GM18951 (cell line): ENCODE data around the gene ADAM12.
"Not testable (repeated sequence)": the region's sequence is repeated elsewhere in the genome, so short reads cannot be mapped to it uniquely, and the experiment has no call there.

ENCODE experiments used
- POLR2A ChIP-seq: IDR thresholded peaks from 4 replicates; pipeline ENCODE4 v1.6.1; 2011; ENCODE audit warnings: mild to moderate bottlenecking; ENCODE audit not compliant: insufficient read length, insufficient read depth; ENCODE audit errors: extremely low read depth
- in situ Hi-C: fragments of 300-500 bp; cut with MboI; formaldehyde crosslinking; loops from one replicate; pipeline ENCODE4 v1.12.0; 2022; ENCODE audit warnings: low sequenced_read_pairs, mixed read lengths, inconsistent platforms; ENCODE audit not compliant: unreplicated experiment

The ADAM12 gene

DNA sequence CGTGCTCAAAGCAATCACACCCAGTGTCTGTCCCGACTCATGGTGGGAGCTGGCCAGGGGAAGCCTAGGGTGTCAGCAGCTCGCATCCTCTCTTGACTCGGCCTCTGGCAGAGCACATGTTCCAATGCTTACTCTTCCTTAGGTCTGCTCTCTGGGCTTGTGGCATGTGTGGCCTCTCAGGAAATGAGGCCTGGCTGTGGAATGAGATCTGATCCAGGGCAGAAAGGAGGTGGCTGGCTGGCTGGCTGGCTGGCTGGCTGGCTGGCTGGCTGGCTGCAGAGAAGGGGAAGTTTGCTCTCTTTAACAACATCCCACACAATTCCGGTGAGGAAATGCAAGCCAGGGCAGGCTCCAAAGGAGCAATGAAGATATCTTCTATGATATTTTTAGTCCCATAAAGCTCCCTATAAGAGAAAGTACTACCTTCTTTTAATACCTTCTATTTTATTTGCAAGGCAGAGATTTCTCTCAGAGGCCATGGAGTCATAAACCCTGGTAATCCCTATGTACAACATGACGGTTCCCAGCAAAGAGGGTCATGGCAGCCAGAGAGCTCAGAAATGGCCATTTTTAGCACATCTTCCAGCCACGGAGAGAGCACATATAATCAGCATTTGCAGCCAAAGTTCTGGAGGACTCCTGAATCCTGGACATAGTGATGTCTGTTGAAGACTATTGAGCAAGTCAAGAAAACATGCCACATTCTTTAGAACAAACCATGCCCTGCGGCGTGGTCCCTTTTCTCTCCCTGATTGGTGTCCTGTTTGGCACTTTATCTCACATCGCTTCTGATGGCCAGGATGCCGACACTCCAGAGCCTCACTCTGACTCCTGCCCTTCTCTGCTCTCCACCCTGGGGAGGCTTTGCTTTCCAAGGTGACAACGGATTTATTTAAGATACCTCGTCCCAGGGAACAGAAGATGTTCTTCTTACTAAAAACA lies 338.2 kb downstream of the ADAM12 start:
- no peak for TF ChIP-seq POLR2A
- in situ Hi-C loops: no loop called here

DNA sequence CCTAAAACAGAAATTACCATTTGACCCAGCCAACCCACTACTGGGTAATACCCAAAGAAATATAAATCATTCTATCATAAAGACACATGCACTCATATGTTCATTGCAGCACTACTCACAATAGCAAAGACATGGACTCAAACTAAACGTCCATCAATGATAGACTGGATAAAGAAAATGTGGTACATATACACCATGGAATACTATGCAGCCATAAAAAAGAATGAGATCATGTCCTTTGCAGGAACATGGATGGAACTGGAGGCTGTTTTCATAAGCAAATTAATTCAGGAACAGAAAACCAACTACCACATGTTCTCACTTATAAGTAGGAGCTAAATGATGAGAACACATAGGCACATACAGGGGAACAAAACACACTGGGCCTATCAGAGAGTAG lies 340.5 kb downstream of the ADAM12 start:
- in situ Hi-C loops: not testable (repeated sequence)

DNA sequence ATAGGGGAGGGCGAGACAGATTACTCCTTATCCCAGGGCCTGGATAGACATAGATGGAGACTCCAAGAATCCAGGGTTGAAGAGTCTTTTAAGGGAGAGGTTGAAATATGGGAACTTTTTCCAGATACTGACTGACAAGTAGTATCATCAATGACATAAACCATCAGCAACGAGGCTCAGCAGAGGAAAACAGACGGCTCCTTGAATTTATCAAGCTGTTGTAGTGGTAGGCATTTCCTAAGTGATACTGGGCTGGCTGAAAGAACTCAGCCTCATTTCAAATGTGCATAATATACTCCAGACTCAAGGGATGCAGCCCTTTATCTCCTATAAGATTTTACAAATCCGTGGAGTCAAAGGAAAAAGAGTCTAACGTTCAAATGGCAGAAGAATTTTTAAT lies 341.4 kb downstream of the ADAM12 start:
- no peak for TF ChIP-seq POLR2A
- in situ Hi-C loops: no loop called here

DNA sequence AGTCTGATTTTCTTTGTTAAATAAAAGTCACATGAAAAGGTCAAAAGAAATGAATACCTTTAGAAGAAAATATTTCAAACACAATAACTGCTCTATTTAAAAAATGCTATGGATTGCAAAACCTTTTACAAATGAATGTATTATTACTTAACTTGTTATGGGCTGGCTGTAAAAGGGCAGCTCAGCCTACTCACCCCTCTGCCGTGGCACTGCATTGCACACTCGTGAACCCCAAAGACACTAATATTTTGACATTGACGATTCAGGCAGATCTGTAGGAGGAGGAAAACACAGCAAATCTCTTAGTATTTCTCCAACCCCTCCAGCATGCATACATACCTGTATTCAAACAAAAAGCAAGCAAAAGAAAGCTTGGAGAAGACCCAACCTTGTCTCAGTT lies 342.4 kb downstream of the ADAM12 start:
- in situ Hi-C loops: no loop called here
- no peak for TF ChIP-seq POLR2A

DNA sequence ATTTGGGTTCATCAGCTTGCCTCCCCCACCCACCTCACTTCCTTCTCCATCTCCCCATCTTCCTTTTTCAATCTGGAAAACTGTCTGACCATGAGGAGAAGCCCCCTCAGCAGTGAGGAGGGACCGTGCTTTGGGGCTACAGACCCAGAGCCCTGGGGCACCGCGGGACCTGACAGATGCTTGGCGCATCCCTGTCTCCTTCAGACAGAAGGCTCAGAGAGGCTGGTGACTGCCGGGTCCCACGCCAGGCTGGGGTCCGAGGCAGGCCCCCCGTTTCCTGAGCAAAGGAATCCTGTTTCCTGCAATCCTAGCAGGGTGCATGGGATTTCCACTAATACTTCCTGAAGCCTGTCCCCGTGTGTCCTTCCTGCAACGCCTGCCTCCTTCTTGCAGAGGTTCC lies 344.9 kb downstream of the ADAM12 start:
- in situ Hi-C loops: no loop called here
- TF ChIP-seq POLR2A: no peak

DNA sequence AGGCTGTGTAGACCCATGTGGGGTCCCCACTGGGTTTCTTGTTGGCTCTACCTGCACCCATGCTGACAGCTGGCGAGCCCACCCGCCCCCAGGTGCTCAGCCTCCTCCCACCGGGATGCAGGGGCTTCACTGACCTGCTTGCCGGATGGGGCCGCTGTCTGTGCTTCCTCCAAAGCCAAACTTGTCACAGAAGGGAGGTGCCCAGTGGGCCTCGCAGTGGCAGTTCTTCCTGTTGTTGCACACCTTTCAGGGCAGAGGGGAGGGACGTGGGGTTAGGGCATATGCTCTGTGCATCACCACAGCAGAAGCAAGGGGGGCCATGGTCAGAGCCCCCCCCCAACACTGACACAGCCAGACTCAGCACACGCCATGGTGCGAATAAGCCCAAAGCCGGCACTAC lies 345.4 kb downstream of the ADAM12 start:
- in situ Hi-C loops: no loop called here
- no peak for TF ChIP-seq POLR2A

DNA sequence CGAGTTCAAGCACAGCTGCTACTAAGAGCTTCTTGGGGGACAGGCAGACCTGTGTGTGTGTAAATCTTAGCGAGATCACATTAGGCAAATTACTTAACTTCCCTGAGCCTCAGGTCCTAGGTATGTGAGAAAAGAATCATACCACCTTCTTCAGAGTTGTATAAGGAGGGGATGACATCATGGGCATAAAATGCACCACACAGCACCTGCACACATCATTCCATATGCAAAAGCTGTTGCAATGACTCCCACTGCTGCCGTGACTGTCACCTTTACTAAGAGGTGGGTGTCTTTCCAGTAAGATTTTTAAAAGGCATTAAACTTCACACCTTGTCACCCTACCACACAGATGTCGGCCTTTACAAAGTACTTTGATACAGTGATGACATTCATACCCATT lies 345.9 kb downstream of the ADAM12 start:
- TF ChIP-seq POLR2A: no peak
- in situ Hi-C loops: no loop called here

DNA sequence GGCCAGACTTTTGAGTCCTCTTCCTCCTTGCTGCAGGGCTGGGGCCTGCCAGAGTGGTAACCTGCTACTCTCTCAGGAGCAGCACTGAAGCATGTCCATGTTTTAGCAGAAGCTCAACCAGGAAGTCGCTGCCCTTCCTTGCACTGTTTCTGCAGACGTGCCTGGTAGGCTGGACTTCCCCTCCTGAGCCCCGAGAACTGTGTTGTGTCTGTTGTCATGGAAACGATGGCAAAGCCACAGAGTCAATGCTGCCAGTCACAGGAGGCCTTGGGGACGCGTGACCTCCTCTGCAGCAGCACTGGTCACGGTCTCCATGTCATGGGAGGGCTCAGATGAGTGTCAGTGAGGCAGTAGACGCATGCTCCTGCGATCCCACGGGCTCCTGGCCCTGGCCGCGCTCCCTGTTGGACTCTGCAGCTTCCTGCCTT lies 346.5 kb downstream of the ADAM12 start:
- TF ChIP-seq POLR2A: no peak
- in situ Hi-C loops: no loop called here

DNA sequence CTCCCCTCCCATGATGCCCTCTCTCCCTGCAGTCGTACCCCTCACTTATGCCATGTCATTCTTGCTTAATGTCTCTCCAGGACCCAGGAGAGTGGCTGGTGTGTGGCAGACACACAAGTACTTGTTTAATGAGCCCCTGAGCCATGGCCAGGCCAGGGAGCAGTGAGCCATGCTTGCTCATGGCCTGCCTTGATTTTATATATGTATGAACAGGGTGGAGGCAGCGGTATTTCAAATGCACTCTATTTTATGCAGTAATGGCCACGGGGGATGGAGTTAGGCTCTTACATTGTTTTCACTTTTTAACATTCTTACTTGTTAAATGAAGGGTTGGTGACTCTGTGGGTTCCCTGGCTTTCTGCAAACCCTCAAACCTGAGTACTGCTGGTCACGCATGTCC lies 347.2 kb downstream of the ADAM12 start:
- in situ Hi-C loops: no loop called here
- TF ChIP-seq POLR2A: no peak

DNA sequence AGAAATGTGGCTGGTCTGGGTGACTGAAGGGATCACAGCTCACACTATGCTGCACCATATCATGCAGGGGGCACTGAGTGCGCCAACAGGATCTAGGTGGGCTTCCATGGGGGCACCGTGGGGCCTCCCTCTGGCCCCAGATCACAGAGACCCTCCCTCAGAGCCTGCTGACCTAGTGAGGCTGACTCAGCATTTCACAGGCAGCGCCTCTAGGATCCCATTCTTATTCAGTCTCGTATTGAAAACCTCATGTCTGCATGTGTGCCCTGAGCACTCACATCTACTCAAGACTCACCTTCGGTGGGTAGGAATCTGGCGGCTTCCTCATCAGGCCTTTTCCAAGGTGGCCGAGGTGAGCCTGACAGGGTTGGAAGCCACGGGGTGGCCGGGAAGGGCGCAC lies 350.3 kb downstream of the ADAM12 start:
- in situ Hi-C loops: no loop called here
- TF ChIP-seq POLR2A: no peak

DNA sequence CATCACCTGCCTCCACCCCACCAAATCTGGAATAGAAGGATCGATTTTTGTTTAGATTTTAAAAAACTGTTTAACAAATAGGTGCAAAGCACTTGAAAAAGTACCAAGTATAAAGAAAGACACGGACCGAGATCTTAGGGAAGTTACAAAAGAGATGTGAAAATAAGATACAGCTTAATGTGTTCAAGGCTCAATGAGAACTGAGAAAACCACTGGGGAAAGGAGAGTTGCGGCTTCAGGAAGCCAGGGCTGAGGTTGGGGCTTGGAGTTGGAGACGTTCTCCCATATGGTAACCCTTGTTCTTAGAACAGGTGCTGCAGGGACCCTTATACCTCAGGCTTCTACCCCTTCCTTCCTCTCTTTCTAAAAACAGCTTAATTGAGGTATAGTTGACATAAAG lies 351.8 kb downstream of the ADAM12 start:
- in situ Hi-C loops: no loop called here
- TF ChIP-seq POLR2A: no peak

DNA sequence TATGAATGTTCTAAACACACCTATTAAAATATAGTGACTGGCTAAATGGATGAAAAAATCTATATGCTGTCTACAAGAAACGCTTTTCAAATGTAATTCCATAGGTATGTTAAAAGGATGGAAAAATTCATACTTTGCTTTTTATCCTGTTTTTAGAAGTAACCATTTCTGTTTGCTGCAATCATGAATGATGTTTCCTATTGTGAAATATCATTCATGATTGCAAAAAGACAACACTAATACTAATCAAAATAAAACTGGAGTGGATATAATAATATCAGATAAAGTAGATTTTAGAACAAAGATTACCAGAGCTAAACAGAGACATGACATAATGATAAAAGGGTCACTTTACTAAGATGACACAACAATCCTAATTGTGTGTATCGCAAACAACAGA lies 353.7 kb downstream of the ADAM12 start:
- in situ Hi-C loops: no loop called here
- no peak for TF ChIP-seq POLR2A

DNA sequence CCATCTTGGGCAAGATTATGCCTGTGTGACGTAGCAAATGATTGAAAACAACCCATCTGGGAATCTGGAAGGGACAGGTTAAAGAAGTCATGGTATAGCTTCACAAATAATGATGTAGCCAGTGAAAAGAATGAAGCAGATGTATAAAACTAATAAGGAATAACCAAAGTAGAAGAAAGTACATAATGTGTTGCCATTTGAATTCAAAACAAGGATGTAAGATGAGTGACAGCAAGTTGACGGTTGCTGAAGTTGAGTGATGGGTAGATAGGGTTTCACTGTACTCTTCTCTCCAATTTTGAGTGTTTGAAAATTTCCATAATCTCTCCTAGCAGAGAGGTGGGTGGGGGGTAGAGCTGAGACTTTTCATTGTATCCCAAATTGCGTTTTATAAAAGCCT lies 358.3 kb downstream of the ADAM12 start:
- no peak for TF ChIP-seq POLR2A
- in situ Hi-C loops: no loop called here

DNA sequence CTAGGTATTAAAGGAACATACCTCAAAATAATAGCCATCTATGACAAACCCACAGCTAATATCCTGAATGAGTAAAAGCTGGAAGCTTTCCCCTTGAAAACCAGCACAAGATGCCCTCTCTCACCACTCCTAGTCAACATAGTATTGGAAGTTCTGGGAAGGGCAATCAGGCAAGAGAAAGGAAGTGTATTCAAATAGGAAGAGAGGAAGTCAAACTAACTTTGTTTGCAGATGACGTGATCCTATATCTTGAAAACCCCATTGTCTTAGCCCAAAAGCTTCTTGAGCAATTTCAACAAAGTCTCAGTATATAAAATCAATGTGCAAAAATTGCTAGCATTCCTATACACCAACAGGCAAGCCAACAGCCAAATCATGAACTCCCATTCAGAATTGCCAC lies 360.6 kb downstream of the ADAM12 start:
- in situ Hi-C loops: no loop called here

DNA sequence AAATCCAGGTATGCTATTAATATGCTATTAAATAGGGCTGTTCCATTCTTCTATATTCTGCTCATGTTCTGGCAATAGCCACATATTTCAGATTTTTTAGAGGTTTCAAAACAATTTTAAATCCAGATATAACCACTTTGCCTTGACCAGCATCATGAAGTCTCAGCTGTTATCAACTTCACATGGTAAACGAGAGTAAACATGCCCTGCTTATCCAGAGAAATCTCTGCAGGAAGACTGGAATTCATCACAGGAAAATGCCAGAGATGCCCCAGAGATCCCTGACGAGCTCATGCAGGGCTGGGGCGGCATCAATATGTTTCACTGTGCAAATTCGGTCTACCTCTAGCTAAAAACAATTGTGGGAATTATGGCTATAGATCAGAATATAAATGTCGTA lies 365.4 kb downstream of the ADAM12 start:
- no peak for TF ChIP-seq POLR2A
- in situ Hi-C loops: no loop called here

More for the DNA sequence above, 360.6 kb downstream of the ADAM12 start:
- no peak for TF ChIP-seq POLR2A
